HL-60/S4 treated with retinoic acid at 250 ng/mL for 4 days and 3 days (cell line): Measurements from ENCODE around the gene OGFOD1.
"Not testable (repeated sequence)": the region's sequence is repeated elsewhere in the genome, so short reads cannot be mapped to it uniquely, and the experiment has no call there.

ENCODE experiments used
- in situ Hi-C: fragments of 300-500 bp; cut with MboI; formaldehyde crosslinking; loops from 2 replicates; pipeline ENCODE4 v1.7.0; 2022; ENCODE audit warnings: low sequenced_read_pairs

Gene OGFOD1

GRCh38 chr16:56479469-56479868, 28.1 kb downstream of the OGFOD1 start:
- in situ Hi-C loops = no loop called here

- in situ Hi-C loops = no loop called here
Measured at GRCh38 chr16:56480776-56481467, 29.6 kb downstream of the OGFOD1 start.

GRCh38 chr16:56481468-56482122, 30.2 kb downstream of the OGFOD1 start:
- in situ Hi-C loops = no loop called here

GRCh38 chr16:56482683-56483236, 31.4 kb downstream of the OGFOD1 start:
- in situ Hi-C loops = no loop called here

- in situ Hi-C loops = no loop called here
Measured at GRCh38 chr16:56483394-56483793, 32.0 kb downstream of the OGFOD1 start.

GRCh38 chr16:56488035-56488434, 36.7 kb downstream of the OGFOD1 start:
- in situ Hi-C loops = no loop called here

- in situ Hi-C loops = not testable (repeated sequence)
Measured at GRCh38 chr16:56488868-56489267, 37.5 kb downstream of the OGFOD1 start.

- in situ Hi-C loops = no loop called here
Measured at GRCh38 chr16:56491657-56492261, 40.4 kb downstream of the OGFOD1 start.

- in situ Hi-C loops = no loop called here
Measured at GRCh38 chr16:56493126-56493525, 41.8 kb downstream of the OGFOD1 start.

- in situ Hi-C loops = no loop called here
Measured at GRCh38 chr16:56493815-56494214, 42.5 kb downstream of the OGFOD1 start.

- in situ Hi-C loops = no loop called here
Measured at GRCh38 chr16:56505181-56505580, 53.8 kb downstream of the OGFOD1 start.

GRCh38 chr16:56506941-56507340, 55.6 kb downstream of the OGFOD1 start:
- in situ Hi-C loops = no loop called here

GRCh38 chr16:56510544-56510943, 59.2 kb downstream of the OGFOD1 start:
- in situ Hi-C loops = no loop called here

- in situ Hi-C loops = no loop called here
Measured at GRCh38 chr16:56512025-56512424, 60.7 kb downstream of the OGFOD1 start.

- in situ Hi-C loops = no loop called here
Measured at GRCh38 chr16:56513091-56513490, 61.7 kb downstream of the OGFOD1 start.

GRCh38 chr16:56513972-56514371, 62.6 kb downstream of the OGFOD1 start:
- in situ Hi-C loops = no loop called here

GRCh38 chr16:56514845-56515244, 63.5 kb downstream of the OGFOD1 start:
- in situ Hi-C loops = no loop called here

GRCh38 chr16:56515665-56516064, 64.3 kb downstream of the OGFOD1 start:
- in situ Hi-C loops = no loop called here

- in situ Hi-C loops = no loop called here
Measured at GRCh38 chr16:56517206-56517605, 65.9 kb downstream of the OGFOD1 start.

GRCh38 chr16:56518425-56518824, 67.1 kb downstream of the OGFOD1 start:
- in situ Hi-C loops = no loop called here

GRCh38 chr16:56519459-56520250, 68.3 kb downstream of the OGFOD1 start, which contains the start of gene BBS2:
Gene BBS2, minus strand, starts transcription at chr16:56520024. Its CDS starts 162 bp downstream, at chr16:56519862.
- in situ Hi-C loops = no loop called here
